Breast epithelium (tissue), 4 donors: ENCODE measurements around the gene STK40. TPM values are rescaled to one million over a fixed set of nuclear protein-coding genes. Genes with fewer than 3 reads are reported as not detected.
A peak's percentile ranks its signal among the peaks of the same experiment; 100 is the strongest.

Experiments used
- DNase-seq, 2 donors: peaks; one replicate each; pipeline ENCODE4 v3.0.0-alpha.2; 2019; ENCODE audit warnings: low spot score in 2 of 2
- H3K27ac ChIP-seq, 2 donors: fragments of 200-600 bp; sonication (generic) in 1 of 2; one replicate each; pipeline ENCODE4 v1.5.1; 2016 to 2019; ENCODE audit warnings: mild to moderate bottlenecking in 1 of 2
- H3K27me3 ChIP-seq, 2 donors: fragments of 200-600 bp; sonication (generic) in 1 of 2; one replicate each; pipeline versions ENCODE4 v1.5.1 to v1.6.0; 2017 to 2019; ENCODE audit warnings: control low read depth in 1 of 2, mild to moderate bottlenecking in 1 of 2
- H3K36me3 ChIP-seq: fragments of 200-600 bp; one replicate; pipeline ENCODE4 v1.5.1; 2019
- H3K4me1 ChIP-seq, 2 donors: fragments of 200-600 bp; sonication (generic); one replicate each; pipeline ENCODE4 v1.5.1; 2016 to 2019; ENCODE audit warnings: control low read depth in 1 of 2
- H3K4me3 ChIP-seq, 3 donors: fragments of 200-600 bp; sonication (generic); 1 replicate in 2 of 3; 2 replicates in 1 of 3; pipeline ENCODE4 v1.5.1; 2016 to 2019; ENCODE audit warnings: mild to moderate bottlenecking in 3 of 3, moderate library complexity in 2 of 3
- H3K9me3 ChIP-seq, 2 donors: fragments of 200-600 bp; sonication (generic) in 1 of 2; one replicate each; pipeline ENCODE4 v1.5.1; 2016 to 2019; ENCODE audit warnings: control low read depth in 1 of 2
- POLR2A ChIP-seq: fragments of 450-650 bp; IDR thresholded peaks from one replicate; pipeline ENCODE4 v1.6.1; 2016; ENCODE audit warnings: antibody characterized with exemption, mild to moderate bottlenecking, moderate library complexity
- POLR2AphosphoS5 ChIP-seq, 3 donors: sonication (generic); formaldehyde crosslinking; IDR thresholded peaks; one replicate each; pipeline ENCODE4 v1.6.1; 2017; ENCODE audit warnings: antibody characterized with exemption in 3 of 3
- intact Hi-C: fragments of 100-400 bp; cut with DNase I; formaldehyde crosslinking; loops from one replicate; pipeline ENCODE4 v1.15.1; 2023; ENCODE audit warnings: low total_unique reads
- total RNA-seq, 3 donors: library from RNA; depleted of rRNA; stranded (reverse); fragments of >200 nt; gene quantifications; one replicate each; pipeline ENCODE4 v1.1.0, GENCODE V29; 2016
- TF ChIP-seq, protein P1 (sequence below), 3 donors: fragments of 450-650 bp; IDR thresholded peaks; one replicate each; pipeline ENCODE4 v1.5.1; 2016 to 2017; ENCODE audit warnings: antibody characterized with exemption in 3 of 3, mild to moderate bottlenecking in 3 of 3, moderate library complexity in 3 of 3

Gene STK40
- total RNA-seq, 3 donors from 2014 or later = 22.5 to 36.0 (median 26.2) TPM

GRCh38 chr1:36328088-36328480, 57.6 kb downstream of the STK40 start:
- intact Hi-C loops = no loop called here
- Histone ChIP-seq H3K27ac (peak overlapping the region; percentile 52 to 81), H3K27me3 (no peaks in the 10 kb centered on the region), H3K9me3 (no peaks in the 10 kb centered on the region), H3K36me3 (no peaks in the 10 kb centered on the region), H3K4me1 (peaks cover 0 to 10% of the 10 kb centered on the region in 2 donors), H3K4me3 (no peak overlapping the region)
- TF ChIP-seq POLR2A (no peak), POLR2AphosphoS5 (IDR thresholded peaks at IDR 0.05) (no peak)
- TF ChIP-seq, protein P1, sequence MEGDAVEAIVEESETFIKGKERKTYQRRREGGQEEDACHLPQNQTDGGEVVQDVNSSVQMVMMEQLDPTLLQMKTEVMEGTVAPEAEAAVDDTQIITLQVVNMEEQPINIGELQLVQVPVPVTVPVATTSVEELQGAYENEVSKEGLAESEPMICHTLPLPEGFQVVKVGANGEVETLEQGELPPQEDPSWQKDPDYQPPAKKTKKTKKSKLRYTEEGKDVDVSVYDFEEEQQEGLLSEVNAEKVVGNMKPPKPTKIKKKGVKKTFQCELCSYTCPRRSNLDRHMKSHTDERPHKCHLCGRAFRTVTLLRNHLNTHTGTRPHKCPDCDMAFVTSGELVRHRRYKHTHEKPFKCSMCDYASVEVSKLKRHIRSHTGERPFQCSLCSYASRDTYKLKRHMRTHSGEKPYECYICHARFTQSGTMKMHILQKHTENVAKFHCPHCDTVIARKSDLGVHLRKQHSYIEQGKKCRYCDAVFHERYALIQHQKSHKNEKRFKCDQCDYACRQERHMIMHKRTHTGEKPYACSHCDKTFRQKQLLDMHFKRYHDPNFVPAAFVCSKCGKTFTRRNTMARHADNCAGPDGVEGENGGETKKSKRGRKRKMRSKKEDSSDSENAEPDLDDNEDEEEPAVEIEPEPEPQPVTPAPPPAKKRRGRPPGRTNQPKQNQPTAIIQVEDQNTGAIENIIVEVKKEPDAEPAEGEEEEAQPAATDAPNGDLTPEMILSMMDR (IDR thresholded peaks at IDR 0.05) = no peak
- no peak for DNase-seq

GRCh38 chr1:36327421-36328087, 58.2 kb downstream of the STK40 start:
- TF ChIP-seq POLR2AphosphoS5 (IDR thresholded peaks at IDR 0.05) (no peak), POLR2A (no peak)
- TF ChIP-seq, protein P1 (IDR thresholded peaks at IDR 0.05) = no peak
- no peaks in the 10 kb centered on the region for H3K9me3 ChIP-seq
- H3K4me3 ChIP-seq = no peak overlapping the region
- H3K4me1 ChIP-seq = peaks cover 3 to 10% of the 10 kb centered on the region in 2 donors
- H3K27ac ChIP-seq = peak overlapping the region; percentile 52 to 81
- H3K27me3 ChIP-seq = no peaks in the 10 kb centered on the region
- intact Hi-C loops = no loop called here
- DNase-seq = no peak
- no peaks in the 10 kb centered on the region for H3K36me3 ChIP-seq

- Histone ChIP-seq H3K36me3 (no peaks in the 10 kb centered on the region), H3K4me3 (no peak overlapping the region), H3K4me1 (peaks cover 3 to 10% of the 10 kb centered on the region in 2 donors), H3K27me3 (no peaks in the 10 kb centered on the region), H3K9me3 (no peaks in the 10 kb centered on the region), H3K27ac (peak overlapping the region in 1 of 2 donors; percentile 81)
- intact Hi-C loops = no loop called here
- TF ChIP-seq POLR2AphosphoS5 (IDR thresholded peaks at IDR 0.05) = no peak
- no peak for TF ChIP-seq POLR2A
- TF ChIP-seq, protein P1 (IDR thresholded peaks at IDR 0.05) = no peak
- DNase-seq = no peak
These were observed 59.2 kb downstream of the STK40 start for GRCh38 chr1:36326499-36326898.

- no peaks in the 10 kb centered on the region for H3K36me3 ChIP-seq
- no peaks in the 10 kb centered on the region for H3K27me3 ChIP-seq
- H3K9me3 ChIP-seq = no peaks in the 10 kb centered on the region
- intact Hi-C loops = no loop called here
- no peak for DNase-seq
- peak overlapping the region; percentile 88 to 96 for H3K27ac ChIP-seq
- peaks cover 3 to 10% of the 10 kb centered on the region in 2 donors for H3K4me1 ChIP-seq
- H3K4me3 ChIP-seq = peak overlapping the region in 2 of 3 donors; percentile 75 to 94
- TF ChIP-seq, protein P1 (IDR thresholded peaks at IDR 0.05) = no peak
- no peak for TF ChIP-seq POLR2AphosphoS5 (IDR thresholded peaks at IDR 0.05)
- no peak for TF ChIP-seq POLR2A
These were observed 61.4 kb downstream of the STK40 start for GRCh38 chr1:36324353-36324703.

GRCh38 chr1:36323636-36324352, 61.9 kb downstream of the STK40 start, which contains the start of gene EVA1B:
Gene EVA1B (minus strand): TSS chr1:36323645. CDS start chr1:36323037, 608 bp downstream.
- TF ChIP-seq, protein P1 (IDR thresholded peaks at IDR 0.05) = no peak
- TF ChIP-seq POLR2AphosphoS5 (IDR thresholded peaks at IDR 0.05) = peak in 1 of 3 donors; percentile 70
- Histone ChIP-seq H3K4me1 (peaks cover 3 to 10% of the 10 kb centered on the region in 2 donors), H3K9me3 (no peaks in the 10 kb centered on the region), H3K27ac (peak within 1 kb of the TSS; percentile 88 to 96), H3K36me3 (no peaks in the 10 kb centered on the region), H3K4me3 (peak within 1 kb of the TSS; percentile 75 to 94 (median 80)), H3K27me3 (no peaks in the 10 kb centered on the region)
- DNase-seq = peak; percentile 65 to 79
- intact Hi-C loops = no loop called here
